H1 (cell line): ENCODE data around the gene RBP4. TPM values are rescaled to one million over a fixed set of nuclear protein-coding genes. Genes with fewer than 3 reads are reported as not detected.
"Not testable (repeated sequence)": the region's sequence is repeated elsewhere in the genome, so short reads cannot be mapped to it uniquely, and the experiment has no call there.

ENCODE experiments used
- CTCF ChIA-PET: fragments of 300-600 bp; sonication (Branson Sonifier 250); formaldehyde crosslinking; loops from one replicate; lab custom pipeline; 2021; ENCODE audit not compliant: partially characterized antibody; lab: Charles Lee
- POLR2A ChIA-PET: fragments of 300-600 bp; sonication (Branson Sonifier 250); formaldehyde crosslinking; loops from one replicate; lab custom pipeline; 2021; ENCODE audit warnings: inconsistent platforms; ENCODE audit not compliant: partially characterized antibody; lab: Charles Lee
- DNase-seq, 2 experiments: peaks; one replicate each; pipeline versions ENCODE4 v3.0.0 to v3.0.0-alpha.2; 2010 to 2022; ENCODE audit warnings: low spot score in 2 of 2, low read depth in 1 of 2, mixed read lengths in 1 of 2
- FAIRE-seq: peaks from 2 replicates; lab custom pipeline; 2011; peaks lifted over from hg19 to GRCh38; lab: Jason Lieb, UNC
- H2AFZ ChIP-seq: 2 replicates; pipeline ENCODE4 v1.8.1; 2012; ENCODE audit warnings: low read length, inconsistent platforms
- H2AK5ac ChIP-seq: 2 replicates; pipeline ENCODE4 v1.6.1; 2013; ENCODE audit warnings: low read depth, low read length
- H2BK120ac ChIP-seq: replicated peaks from 2 replicates; pipeline ENCODE3; 2013; ENCODE audit warnings: low read depth, low read length, inconsistent platforms
- H2BK12ac ChIP-seq: 2 replicates; pipeline ENCODE4 v1.6.1; 2013; ENCODE audit warnings: low read depth, low read length
- H2BK15ac ChIP-seq: 2 replicates; pipeline ENCODE4 v1.6.1; 2013; ENCODE audit warnings: low read length
- H2BK20ac ChIP-seq: 2 replicates; pipeline ENCODE4 v1.6.1; 2013; ENCODE audit warnings: low read length
- H2BK5ac ChIP-seq: 2 replicates; pipeline ENCODE4 v1.6.1; 2013; ENCODE audit warnings: low read depth, low read length
- H3K14ac ChIP-seq: 2 replicates; pipeline ENCODE4 v1.6.1; 2013; ENCODE audit warnings: inconsistent platforms; ENCODE audit not compliant: insufficient read length
- H3K18ac ChIP-seq: 2 replicates; pipeline ENCODE4 v1.6.1; 2013; ENCODE audit warnings: low read length; ENCODE audit errors: extremely low read depth
- H3K23ac ChIP-seq: 2 replicates; pipeline ENCODE4 v1.6.1; 2013; ENCODE audit warnings: inconsistent platforms; ENCODE audit not compliant: insufficient read length
- H3K23me2 ChIP-seq: 2 replicates; pipeline ENCODE4 v1.6.1; 2013; ENCODE audit warnings: low read depth, low read length
- H3K27ac ChIP-seq: 2 replicates; pipeline ENCODE4 v1.6.1; 2011; ENCODE audit warnings: low read depth, low read length, inconsistent platforms
- H3K27me3 ChIP-seq, 4 experiments: replicated peaks in 1 of 4; 1 replicate in 1 of 4; 2 replicates in 3 of 4; pipeline versions ENCODE4 v1.6.1 to v1.8.1; 2011 to 2013; ENCODE audit warnings: low read length in 3 of 4, mild to moderate bottlenecking in 3 of 4, inconsistent platforms in 2 of 4, mixed read lengths in 2 of 4, moderate library complexity in 1 of 4; ENCODE audit not compliant: control insufficient read depth in 3 of 4, insufficient read depth in 3 of 4; ENCODE audit errors: extremely low read depth in 1 of 4
- H3K36me3 ChIP-seq, 4 experiments: 2 replicates each; pipeline versions ENCODE4 v1.6.1 to v1.8.1; 2011 to 2013; ENCODE audit warnings: mild to moderate bottlenecking in 4 of 4, low read length in 3 of 4, moderate library complexity in 2 of 4, control low read depth in 1 of 4, inconsistent platforms in 1 of 4; ENCODE audit not compliant: insufficient read depth in 4 of 4, control insufficient read depth in 2 of 4
- H3K4ac ChIP-seq: replicated peaks from 2 replicates; pipeline ENCODE3; 2013; ENCODE audit warnings: low read length, low read depth, mixed read lengths, inconsistent platforms; ENCODE audit not compliant: insufficient read length
- H3K4me1 ChIP-seq, 4 experiments: replicated peaks in 1 of 4; 1 replicate in 1 of 4; 2 replicates in 3 of 4; pipeline versions ENCODE4 v1.6.1 to v1.8.1; 2011 to 2013; ENCODE audit warnings: low read length in 3 of 4, inconsistent platforms in 2 of 4, mixed read lengths in 1 of 4; ENCODE audit not compliant: insufficient read depth in 4 of 4, control insufficient read depth in 3 of 4
- H3K4me2 ChIP-seq, 2 experiments: 2 replicates each; pipeline versions ENCODE4 v1.6.1 to v1.8.1; 2011 to 2013; ENCODE audit warnings: low read depth in 2 of 2, low read length in 2 of 2, control low read depth in 1 of 2, inconsistent platforms in 1 of 2, mild to moderate bottlenecking in 1 of 2; ENCODE audit not compliant: insufficient read depth in 1 of 2
- H3K4me3 ChIP-seq, 4 experiments: fragments of 200-600, 300-600 bp in 1 of 4; sonication (generic), shearing (Covaris generic), sonication (Bioruptor Twin) in 1 of 4; 2 replicates each; pipeline versions ENCODE4 v1.5.1 to v1.8.1; 2011 to 2016; ENCODE audit warnings: low read length in 4 of 4, low read depth in 3 of 4, control low read depth in 2 of 4, inconsistent platforms in 2 of 4, mild to moderate bottlenecking in 2 of 4, mixed read lengths in 1 of 4, moderate library complexity in 1 of 4; ENCODE audit not compliant: insufficient read depth in 2 of 4; ENCODE audit errors: extremely low read depth in 1 of 4
- H3K56ac ChIP-seq: replicated peaks from 2 replicates; pipeline ENCODE3; 2013; ENCODE audit warnings: low read depth, mild to moderate bottlenecking, mixed read lengths, low read length, inconsistent platforms; ENCODE audit not compliant: insufficient read length
- H3K79me1 ChIP-seq: 2 replicates; pipeline ENCODE4 v1.6.1; 2013; ENCODE audit warnings: low read depth, low read length, control low read depth
- H3K79me2 ChIP-seq, 2 experiments: 2 replicates each; pipeline versions ENCODE4 v1.6.1 to v1.8.1; 2012 to 2013; ENCODE audit warnings: low read length in 2 of 2, mild to moderate bottlenecking in 2 of 2, inconsistent platforms in 1 of 2; ENCODE audit not compliant: insufficient read depth in 2 of 2, control insufficient read depth in 1 of 2
- H3K9ac ChIP-seq, 4 experiments: replicated peaks in 1 of 4; 1 replicate in 1 of 4; 2 replicates in 3 of 4; pipeline versions ENCODE4 v1.6.1 to v1.8.1; 2011 to 2013; ENCODE audit warnings: low read depth in 3 of 4, low read length in 3 of 4, control low read depth in 2 of 4, mild to moderate bottlenecking in 2 of 4, moderate library complexity in 2 of 4, inconsistent platforms in 1 of 4; ENCODE audit errors: extremely low read depth in 1 of 4
- H3K9me3 ChIP-seq, 2 experiments: 2 replicates each; pipeline versions ENCODE4 v1.6.1 to v1.8.1; 2012 to 2013; ENCODE audit warnings: mild to moderate bottlenecking in 2 of 2, moderate library complexity in 2 of 2, control low read depth in 1 of 2, inconsistent platforms in 1 of 2, low read depth in 1 of 2, low read length in 1 of 2, mixed read lengths in 1 of 2; ENCODE audit not compliant: insufficient read depth in 2 of 2
- H4K20me1 ChIP-seq, 2 experiments: replicated peaks in 1 of 2; 2 replicates each; pipeline versions ENCODE3 to v1.8.1; 2011 to 2013; ENCODE audit warnings: inconsistent platforms in 2 of 2, low read length in 2 of 2, mild to moderate bottlenecking in 1 of 2; ENCODE audit not compliant: insufficient read depth in 2 of 2, control insufficient read depth in 1 of 2
- H4K5ac ChIP-seq: 2 replicates; pipeline ENCODE4 v1.6.1; 2013; ENCODE audit warnings: low read length, low read depth, mixed read lengths, inconsistent platforms; ENCODE audit not compliant: insufficient read length
- H4K8ac ChIP-seq: 2 replicates; pipeline ENCODE4 v1.8.0; 2013; ENCODE audit warnings: mild to moderate bottlenecking, moderate library complexity, low read length, inconsistent platforms; ENCODE audit not compliant: insufficient read depth; ENCODE audit errors: extremely low read depth
- H4K91ac ChIP-seq: replicated peaks from 2 replicates; pipeline ENCODE3; 2013; ENCODE audit warnings: low read length, mixed read lengths, inconsistent platforms; ENCODE audit not compliant: insufficient read length
- CTBP2 ChIP-seq: IDR thresholded peaks from 2 replicates; pipeline ENCODE4 v1.7.0; 2011; ENCODE audit warnings: borderline replicate concordance, mild to moderate bottlenecking, moderate library complexity, mixed read lengths, low read length; ENCODE audit not compliant: insufficient read depth, insufficient read length
- JUN ChIP-seq: IDR thresholded peaks from 2 replicates; pipeline ENCODE4 v1.6.1; 2011; ENCODE audit warnings: low read depth, mild to moderate bottlenecking, improper control_type of control experiment, low read length
- WGBS, 2 experiments: shearing (Covaris generic) in 1 of 2; methylation state at CpG; one replicate each; pipeline versions ENCODE4 v1.1.6 to v1.1.7; 2013 to 2015; ENCODE audit warnings: low lambda C conversion rate in 2 of 2, mixed read lengths in 2 of 2, inconsistent platforms in 1 of 2, low coverage in 1 of 2, missing lambda C conversion rate in 1 of 2; ENCODE audit not compliant: insufficient replicate concordance in 2 of 2, insufficient coverage in 1 of 2, insufficient read length in 1 of 2; ENCODE audit errors: extremely low coverage in 1 of 2, missing lambda C conversion rate in 1 of 2; 5-methylcytosine and 5-hydroxymethylcytosine counted together
- polyA plus RNA-seq, 7 experiments: library from polyadenylated mRNA; depleted of rRNA in 3 of 7; stranded (reverse) in 5 of 7; unstranded in 2 of 7; fragments of >200 nt in 5 of 7; fragments of 200-250 nt in 2 of 7; gene quantifications; 1 replicate in 5 of 7; 2 replicates in 1 of 7; 4 replicates in 1 of 7; pipeline versions ENCODE4 v1.2.1 to v1.2.3, GENCODE V29; 2011 to 2013; ENCODE audit warnings: missing spikeins in 2 of 7, mixed read lengths in 2 of 7
- total RNA-seq: library from RNA; stranded (reverse); fragmentation: NEBNext Ultra II Directional; extraction: Animal tissue kit (Norgen Biotek cat#: 25700); gene quantifications from 2 replicates; pipeline ENCODE4 v1.2.1, GENCODE V29; 2021

Gene RBP4
- total and polyA plus RNA-seq, 2 of the 8 experiments (the other 6 are each of a cell fraction or from before 2014, with no cell fraction given), result 0.42 to 0.97 TPM

- TF ChIP-seq CTBP2 (no peak), JUN (no peak)
These were observed 53.5 kb downstream of the RBP4 start (continued) for GRCh38 chr10:93547522-93547921.

DNA sequence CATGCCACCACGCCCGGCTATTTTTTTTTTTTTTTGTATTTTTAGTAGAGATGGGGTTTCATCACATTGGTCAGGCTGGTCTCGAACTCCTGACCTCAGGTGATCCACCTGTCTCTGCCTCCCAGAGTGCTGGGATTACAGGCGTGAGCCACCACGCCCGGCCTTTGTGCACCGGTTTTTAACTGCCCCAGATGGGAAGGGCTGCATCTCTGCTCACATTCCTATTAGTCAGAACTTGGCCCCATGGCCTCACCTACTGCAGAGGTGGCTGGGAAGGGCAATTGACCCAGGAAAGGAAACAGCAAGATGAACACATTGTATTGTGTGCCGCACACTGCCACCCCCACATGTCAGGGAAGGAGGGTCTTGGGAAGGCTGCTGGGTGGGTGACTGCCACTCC, 54.0 kb downstream of the RBP4 start:
- CTCF ChIA-PET, H3K27me3 ChIP-seq, H3K79me1 ChIP-seq, H3K23me2 ChIP-seq, H3K18ac ChIP-seq, H4K91ac ChIP-seq, H3K4me1 ChIP-seq, H4K20me1 ChIP-seq, DNase-seq, H3K4me2 ChIP-seq, H3K27ac ChIP-seq, H2BK5ac ChIP-seq, H2BK15ac ChIP-seq, H4K5ac ChIP-seq, FAIRE-seq, H3K36me3 ChIP-seq, H4K8ac ChIP-seq, H3K4me3 ChIP-seq, H3K9me3 ChIP-seq, H2BK120ac ChIP-seq, H2BK20ac ChIP-seq, H2BK12ac ChIP-seq, POLR2A ChIA-PET, H3K56ac ChIP-seq, H2AFZ ChIP-seq, H3K4ac ChIP-seq, H2AK5ac ChIP-seq, H3K14ac ChIP-seq, H3K9ac ChIP-seq, H3K79me2 ChIP-seq, H3K23ac ChIP-seq: not testable (repeated sequence)
- 95% methylated on average over 6 of the region's 8 CpGs; no CpG with 5 or more reads in 1 of the 2 experiments for WGBS, 2 experiments
